NCI-H748 (cell line): ENCODE measurements around the gene SLC7A14.
A peak's percentile ranks its signal among the peaks of the same experiment; 100 is the strongest.

Experiments used
- DNase-seq: peaks from one replicate; lab custom pipeline; 2025; ENCODE audit not compliant: unreplicated experiment; lab: John Stamatoyannopoulos, UW

SLC7A14 gene

GRCh38 chr3:170539897-170540296, 46.0 kb downstream of the SLC7A14 start:
- DNase-seq, result no peak

GRCh38 chr3:170536712-170537111, 49.2 kb downstream of the SLC7A14 start:
- DNase-seq, result no peak

DNA sequence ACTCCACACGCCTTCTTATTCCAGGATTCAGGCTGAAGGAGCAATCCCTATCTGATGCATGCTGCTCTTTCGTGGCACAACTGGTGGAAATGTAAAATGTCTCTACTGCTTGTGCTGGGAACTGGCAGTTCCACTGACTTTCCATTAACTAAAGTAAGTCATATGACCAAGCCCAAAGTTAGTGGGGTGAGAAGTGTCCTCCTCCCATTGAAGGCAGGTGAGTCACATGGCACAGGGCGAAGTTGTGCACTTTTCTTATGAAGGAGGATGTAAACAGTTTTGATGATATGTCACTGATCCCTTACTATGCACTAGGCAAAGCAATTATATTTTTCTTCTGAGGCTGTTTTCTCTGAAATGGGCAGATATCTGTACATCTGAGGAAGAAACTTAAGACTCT, 51.6 kb downstream of the SLC7A14 start:
- DNase-seq, result no peak

DNA sequence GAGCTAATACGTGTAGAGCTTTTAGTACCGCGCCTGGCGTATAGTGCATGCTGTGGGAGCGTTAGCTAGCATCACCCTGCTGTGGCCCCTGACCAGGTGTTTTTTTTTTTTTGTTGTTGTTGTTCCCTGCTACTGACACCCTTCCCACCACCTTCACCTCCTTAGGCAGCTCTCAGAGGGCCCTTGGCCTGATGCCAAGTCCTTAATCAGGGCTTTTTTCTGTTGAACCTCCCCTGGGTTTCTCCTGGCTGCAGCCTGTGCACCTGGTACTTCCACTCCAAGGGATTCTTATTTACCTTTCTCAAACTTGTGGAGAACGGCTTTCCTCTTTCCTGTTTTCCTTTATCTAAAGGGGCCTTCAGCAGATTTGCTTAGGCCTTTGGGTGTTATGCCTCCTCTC, 53.3 kb downstream of the SLC7A14 start:
- DNase-seq, result peak; percentile 40

DNA sequence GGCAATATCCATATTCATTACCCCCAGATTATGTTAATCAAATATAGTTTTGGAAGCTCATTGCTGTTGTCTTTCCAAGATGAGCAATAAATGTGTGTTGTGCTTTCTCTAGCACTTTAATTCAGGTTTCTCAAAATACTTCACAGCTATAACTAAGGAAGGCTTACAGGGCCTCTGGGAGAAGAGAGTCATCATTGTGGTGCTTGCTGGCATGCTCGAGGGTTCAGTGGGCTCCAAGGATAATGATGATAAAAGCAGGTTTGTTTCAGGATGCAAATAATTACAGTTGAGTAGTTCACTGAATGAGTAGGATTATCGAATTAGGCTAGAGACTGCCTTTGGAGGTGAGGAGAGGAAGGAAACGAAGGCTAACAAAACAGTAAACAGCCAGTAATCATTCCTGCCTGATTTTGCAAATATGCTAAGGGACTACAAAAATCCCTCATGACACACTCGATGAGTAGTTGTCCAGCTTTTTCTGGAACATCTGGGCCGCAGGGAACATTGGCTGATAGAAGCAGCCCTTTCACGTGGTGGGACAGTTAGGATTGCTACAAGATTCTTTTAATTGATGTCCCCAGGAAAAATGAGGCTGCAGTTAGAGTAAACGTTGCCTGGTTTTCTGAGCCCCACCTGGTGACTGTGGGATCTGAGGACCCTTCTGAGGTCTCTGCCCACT, 54.1 kb downstream of the SLC7A14 start:
- no peak for DNase-seq

GRCh38 chr3:170531054-170531453, 54.8 kb downstream of the SLC7A14 start:
- no peak for DNase-seq

- DNase-seq, result no peak
Measured at GRCh38 chr3:170529912-170530311, 56.0 kb downstream of the SLC7A14 start.

GRCh38 chr3:170529346-170529745, 56.5 kb downstream of the SLC7A14 start:
- no peak for DNase-seq

- DNase-seq, result no peak
Measured at GRCh38 chr3:170528726-170529125, 57.1 kb downstream of the SLC7A14 start.

DNA sequence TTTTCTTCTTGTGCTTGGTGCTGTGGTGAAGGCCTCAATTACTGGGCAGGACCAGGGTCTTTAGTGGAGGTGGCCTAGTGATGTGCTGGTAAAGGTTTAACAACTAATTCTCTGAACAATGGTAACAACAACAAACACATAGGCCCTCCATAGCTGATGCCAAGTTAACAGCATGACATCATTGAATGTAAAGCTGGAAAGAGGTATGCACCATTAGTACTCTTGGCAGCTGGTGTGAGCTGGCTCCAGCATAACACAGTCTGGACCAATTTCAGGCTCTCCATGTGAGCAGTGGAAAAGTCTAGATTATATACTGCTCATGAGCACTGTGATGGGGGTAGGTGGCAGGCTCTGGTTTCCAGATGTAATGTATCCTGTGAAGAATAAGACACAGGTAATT, 61.8 kb downstream of the SLC7A14 start:
- DNase-seq, result peak; percentile 20

DNA sequence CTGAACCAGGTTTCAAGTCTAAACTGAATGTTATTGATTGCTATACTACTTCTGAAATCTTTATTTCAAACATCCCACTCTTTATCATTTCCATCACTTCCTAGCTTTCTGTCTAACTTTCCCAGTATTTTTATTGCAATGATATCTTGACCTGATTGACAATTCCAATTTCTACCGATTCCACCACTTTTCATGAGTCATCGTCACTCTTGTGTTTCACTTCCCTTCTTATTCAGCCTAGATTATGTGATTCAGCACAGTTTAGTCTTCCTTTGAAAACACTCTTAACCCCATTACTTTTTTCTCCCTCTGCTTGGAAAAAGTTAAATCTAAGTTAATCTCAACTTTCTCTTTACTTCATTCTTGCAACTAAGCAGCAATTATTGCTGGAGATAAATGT, 62.6 kb downstream of the SLC7A14 start:
- DNase-seq, result no peak

DNA sequence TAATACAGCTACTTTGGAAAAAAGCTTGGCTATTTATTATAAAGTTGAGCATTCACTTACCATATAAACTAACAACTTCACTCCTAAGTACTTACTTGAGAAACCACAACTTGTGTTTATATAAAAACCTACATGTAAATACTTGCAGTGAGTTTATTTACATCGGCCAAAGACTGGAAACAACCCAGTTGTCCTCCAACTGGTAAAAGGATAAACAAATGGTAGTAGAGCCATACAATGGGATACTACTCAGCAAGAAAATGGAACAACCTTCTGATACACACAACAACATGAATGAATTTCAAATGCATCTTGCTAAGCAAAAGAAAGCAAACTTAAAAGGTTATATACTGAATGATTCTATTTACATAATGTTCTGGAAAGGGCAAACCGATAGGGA, 63.7 kb downstream of the SLC7A14 start:
- DNase-seq, result no peak

DNA sequence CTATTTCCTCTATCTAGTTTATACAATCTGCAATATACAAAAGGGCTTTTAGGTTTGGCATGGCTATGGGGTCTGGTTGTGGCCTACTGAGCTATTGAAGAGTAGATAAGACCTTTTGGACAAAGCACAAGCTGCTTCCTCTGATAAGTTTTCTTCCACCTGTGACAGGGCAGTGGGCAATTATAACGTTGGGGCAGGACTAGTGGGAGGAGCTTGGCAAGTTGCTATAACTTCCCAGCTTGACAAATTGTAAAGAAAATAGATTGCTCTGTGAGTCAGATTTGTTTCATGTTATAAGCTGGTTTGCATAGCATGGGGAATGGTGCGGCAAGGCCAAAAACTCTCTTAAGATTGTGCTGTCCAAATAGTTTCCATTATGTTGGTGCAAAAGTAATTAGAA, 64.9 kb downstream of the SLC7A14 start:
- DNase-seq, result no peak

DNA sequence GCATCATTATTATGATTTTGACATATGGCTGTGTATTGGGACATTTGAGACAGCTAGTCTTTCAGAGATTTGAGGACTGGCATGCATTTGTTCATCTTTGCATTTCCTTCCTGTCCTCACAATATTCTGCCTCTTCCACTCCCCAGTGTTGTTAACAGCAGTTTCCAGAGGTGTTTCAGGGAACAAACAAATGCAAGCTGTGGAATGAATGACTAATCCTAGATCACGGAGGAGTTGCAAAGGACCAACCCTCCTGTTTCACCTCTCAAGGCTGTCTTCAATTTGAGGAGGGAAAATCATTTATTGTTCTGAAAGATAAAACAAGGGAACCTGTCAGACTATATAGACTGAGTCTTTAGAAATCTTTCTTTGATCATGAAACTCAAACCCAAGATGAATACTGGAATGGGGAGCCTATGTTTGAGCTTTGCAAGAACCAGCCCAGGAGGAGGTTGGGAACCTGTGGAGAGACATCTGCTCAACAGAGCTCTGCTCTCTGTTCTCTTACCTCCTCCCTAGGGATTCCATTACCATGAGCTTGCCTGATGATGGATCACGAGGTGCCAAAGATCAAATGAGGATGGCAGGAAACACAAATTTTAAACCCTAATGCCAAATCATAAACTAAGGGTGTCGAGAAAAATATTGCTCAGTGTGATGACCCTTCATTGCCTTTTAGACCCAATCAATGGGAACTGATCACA, 68.5 kb downstream of the SLC7A14 start:
- DNase-seq, result no peak

GRCh38 chr3:170513642-170514041, 72.2 kb downstream of the SLC7A14 start:
- DNase-seq, result no peak

- DNase-seq, result peak; percentile 9
Measured at GRCh38 chr3:170511371-170511770, 74.5 kb downstream of the SLC7A14 start.

GRCh38 chr3:170508839-170509238, 77.0 kb downstream of the SLC7A14 start:
- DNase-seq, result no peak

- no peak for DNase-seq
Measured at GRCh38 chr3:170508291-170508690, 77.6 kb downstream of the SLC7A14 start.

GRCh38 chr3:170507063-170507462, 78.8 kb downstream of the SLC7A14 start:
- no peak for DNase-seq

- DNase-seq, result no peak
Measured at GRCh38 chr3:170506556-170506955, 79.3 kb downstream of the SLC7A14 start.

DNA sequence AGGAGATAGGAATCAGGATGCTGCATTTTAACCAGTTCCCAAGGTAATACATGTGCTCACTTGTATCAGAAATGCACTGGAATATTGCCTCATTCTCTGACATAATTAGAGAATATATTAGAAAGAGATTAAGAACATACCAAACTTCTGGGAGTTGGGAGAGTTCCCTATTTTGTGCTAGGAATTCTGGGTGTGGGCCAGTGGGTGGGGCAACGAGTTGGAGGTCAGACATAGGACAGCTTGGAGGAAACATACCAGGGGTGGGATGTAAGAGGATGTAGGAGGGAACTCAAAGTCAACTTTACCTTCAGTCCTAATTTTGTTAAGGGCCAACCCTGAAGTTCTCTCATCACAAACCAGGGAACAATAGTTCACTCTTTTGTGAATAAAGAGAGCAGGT, 83.6 kb downstream of the SLC7A14 start:
- no peak for DNase-seq

DNA sequence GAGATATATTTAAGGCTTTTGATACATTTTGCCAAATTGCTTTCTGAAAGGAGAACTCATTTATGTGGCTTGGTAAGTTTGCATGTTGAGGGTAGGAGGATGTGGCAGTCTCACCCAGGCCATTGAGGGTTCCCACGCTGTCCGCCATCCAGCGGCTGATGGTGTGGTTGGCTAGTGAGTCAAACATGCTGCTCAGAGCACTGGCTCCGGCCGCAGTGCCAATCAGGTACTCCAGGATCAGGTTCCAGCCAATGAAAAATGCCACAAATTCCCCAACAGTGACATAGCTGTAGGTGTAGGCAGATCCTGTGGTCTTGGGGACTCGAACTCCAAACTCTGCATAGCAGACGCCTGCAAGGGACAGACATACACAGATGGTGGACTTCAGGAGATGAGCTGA, 84.9 kb downstream of the SLC7A14 start:
- DNase-seq, result no peak

DNA sequence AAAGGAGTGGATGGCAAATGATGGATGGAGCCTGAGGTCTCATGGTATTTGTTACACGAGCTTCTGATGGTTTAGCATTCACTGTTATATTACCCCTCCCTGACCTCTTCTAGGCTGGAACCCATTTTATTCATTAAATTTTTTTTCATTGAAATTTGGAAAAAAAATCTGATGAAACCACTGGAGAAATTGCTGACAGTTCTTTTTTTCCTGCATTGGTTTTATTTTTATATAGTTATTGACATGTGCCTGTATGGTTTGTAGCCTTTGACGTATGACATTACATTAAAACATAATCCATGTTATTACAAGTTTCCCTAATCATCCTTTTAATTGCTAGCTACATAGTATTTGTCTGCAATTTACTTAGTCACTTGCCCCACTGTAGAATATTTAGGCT, 85.4 kb downstream of the SLC7A14 start:
- DNase-seq, result no peak
